ENCODE measurements around the gene A1BG. TPM values are rescaled to one million over a fixed set of nuclear protein-coding genes. Genes with fewer than 3 reads are reported as not detected.

Gene A1BG
- total and polyA plus RNA-seq, 2 of the 13 experiments (the other 11 are each of a cell fraction or from before 2014, with no cell fraction given) = 14.7 to 41.4 TPM

DNA sequence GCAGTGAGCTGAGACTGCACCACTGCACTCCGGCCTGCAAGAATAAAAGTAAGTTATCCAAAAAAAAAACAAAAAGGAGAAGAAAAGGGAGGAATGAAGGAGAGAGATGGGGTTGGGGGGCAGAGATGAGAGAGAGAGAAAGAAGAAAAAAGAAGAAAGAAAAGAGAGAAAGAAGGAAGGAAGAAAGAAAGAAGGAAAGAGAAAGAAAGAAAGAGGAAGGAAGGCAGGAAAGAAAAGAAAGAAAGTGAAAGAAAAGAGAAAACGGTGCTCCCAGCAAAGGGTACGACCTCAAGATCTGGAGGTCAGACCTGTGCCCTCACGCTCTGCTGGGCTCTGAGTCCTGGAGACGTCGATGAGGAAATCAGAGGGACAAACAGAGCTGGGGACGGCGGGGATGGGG, 3.7 kb downstream of the A1BG start:
- in situ Hi-C loops (cut with HindIII; ENCODE audit: extremely low pct_ligation_motif_present, low pct_unique_long_range_greater_than_20kb) = no loop called here
- POLR2A ChIA-PET = interaction anchor here (1.5 kb wide), 1 partner anchor 13 kb away, joined by 5 read pairs; the partner anchor contains the start of gene ZNF497
- Histone ChIP-seq H3K36me3 (replicated peaks in 1 of 2; ENCODE audit: control insufficient read depth in 1 of 2, insufficient read depth in 2 of 2, low read length in 2 of 2) (no peaks in the 10 kb centered on the region), H3K27ac (ENCODE audit: extremely low read length, insufficient read depth, low read length) (no peak overlapping the region), H3K9me3 (ENCODE audit: low read length) (no peaks in the 10 kb centered on the region), H3K4me1 (ENCODE audit: insufficient read depth, low read length) (peaks cover 43% of the 10 kb centered on the region), H3K4me2 (ENCODE audit: low read depth, low read length) (no peak overlapping the region), H3K27me3 (ENCODE audit: control insufficient read depth in 1 of 2, insufficient read depth in 2 of 2, low read length in 2 of 2) (no peaks in the 10 kb centered on the region), H3K79me2 (ENCODE audit: insufficient read depth, low read length) (no peaks in the 10 kb centered on the region), H2AFZ (ENCODE audit: low read length) (no peak overlapping the region), H3K4me3 (replicated peaks in 1 of 3; ENCODE audit: insufficient read depth in 1 of 3, low read depth in 2 of 3, low read length in 3 of 3) (no peak overlapping the region), H4K20me1 (ENCODE audit: insufficient read depth, low read length) (no peaks in the 10 kb centered on the region), H3K9ac (ENCODE audit: insufficient read depth, low read depth, low read length) (no peak overlapping the region)
- WGBS (ENCODE audit: low lambda C conversion rate) = 79% methylated on average over 8 of the region's 8 CpGs
- FAIRE-seq = no peak
- DNase-seq (ENCODE audit: low spot score) = no peak
- CTCF ChIA-PET (ENCODE audit: low intra/inter-chr PET ratio, low total read pairs) = no interaction called here
- no peak for TF ChIP-seq NAIF1 (CRISPR knock-in tag; IDR thresholded peaks at IDR 0.05; ENCODE audit: borderline replicate concordance)
- TF ChIP-seq ZNF350 (CRISPR knock-in tag; IDR thresholded peaks at IDR 0.05; ENCODE audit: borderline replicate concordance, low read depth) = no peak
- no peak for TF ChIP-seq CREB1 (IDR thresholded peaks at IDR 0.05)
- no peak for TF ChIP-seq CREB1 (CRISPR knock-in tag; IDR thresholded peaks at IDR 0.05)
- no peak for TF ChIP-seq ZMYM4 (CRISPR knock-in tag; IDR thresholded peaks at IDR 0.05)
- no peak for TF ChIP-seq RFX5 (IDR thresholded peaks at IDR 0.05; ENCODE audit: low read depth, low read length)
- TF ChIP-seq, protein P1, sequence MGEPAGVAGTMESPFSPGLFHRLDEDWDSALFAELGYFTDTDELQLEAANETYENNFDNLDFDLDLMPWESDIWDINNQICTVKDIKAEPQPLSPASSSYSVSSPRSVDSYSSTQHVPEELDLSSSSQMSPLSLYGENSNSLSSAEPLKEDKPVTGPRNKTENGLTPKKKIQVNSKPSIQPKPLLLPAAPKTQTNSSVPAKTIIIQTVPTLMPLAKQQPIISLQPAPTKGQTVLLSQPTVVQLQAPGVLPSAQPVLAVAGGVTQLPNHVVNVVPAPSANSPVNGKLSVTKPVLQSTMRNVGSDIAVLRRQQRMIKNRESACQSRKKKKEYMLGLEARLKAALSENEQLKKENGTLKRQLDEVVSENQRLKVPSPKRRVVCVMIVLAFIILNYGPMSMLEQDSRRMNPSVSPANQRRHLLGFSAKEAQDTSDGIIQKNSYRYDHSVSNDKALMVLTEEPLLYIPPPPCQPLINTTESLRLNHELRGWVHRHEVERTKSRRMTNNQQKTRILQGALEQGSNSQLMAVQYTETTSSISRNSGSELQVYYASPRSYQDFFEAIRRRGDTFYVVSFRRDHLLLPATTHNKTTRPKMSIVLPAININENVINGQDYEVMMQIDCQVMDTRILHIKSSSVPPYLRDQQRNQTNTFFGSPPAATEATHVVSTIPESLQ (CRISPR knock-in tag; conservative IDR thresholded peaks at IDR 0.05) = no peak
- no peak for TF ChIP-seq CHD4 (IDR thresholded peaks at IDR 0.05; ENCODE audit: borderline replicate concordance, low read length)
- TF ChIP-seq ZNF451 (CRISPR knock-in tag; IDR thresholded peaks at IDR 0.05) = no peak
- TF ChIP-seq ZNF598 (CRISPR knock-in tag; IDR thresholded peaks at IDR 0.05; ENCODE audit: borderline replicate concordance) = no peak
- no peak for TF ChIP-seq PRMT3 (CRISPR knock-in tag; IDR thresholded peaks at IDR 0.05; ENCODE audit: borderline replicate concordance, low read depth)
- TF ChIP-seq, protein P2, sequence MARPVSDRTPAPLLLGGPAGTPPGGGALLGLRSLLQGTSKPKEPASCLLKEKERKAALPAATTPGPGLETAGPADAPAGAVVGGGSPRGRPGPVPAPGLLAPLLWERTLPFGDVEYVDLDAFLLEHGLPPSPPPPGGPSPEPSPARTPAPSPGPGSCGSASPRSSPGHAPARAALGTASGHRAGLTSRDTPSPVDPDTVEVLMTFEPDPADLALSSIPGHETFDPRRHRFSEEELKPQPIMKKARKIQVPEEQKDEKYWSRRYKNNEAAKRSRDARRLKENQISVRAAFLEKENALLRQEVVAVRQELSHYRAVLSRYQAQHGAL (CRISPR knock-in tag; IDR thresholded peaks at IDR 0.05; ENCODE audit: not compliant biosample characterization) = no peak
- TF ChIP-seq, protein P3, sequence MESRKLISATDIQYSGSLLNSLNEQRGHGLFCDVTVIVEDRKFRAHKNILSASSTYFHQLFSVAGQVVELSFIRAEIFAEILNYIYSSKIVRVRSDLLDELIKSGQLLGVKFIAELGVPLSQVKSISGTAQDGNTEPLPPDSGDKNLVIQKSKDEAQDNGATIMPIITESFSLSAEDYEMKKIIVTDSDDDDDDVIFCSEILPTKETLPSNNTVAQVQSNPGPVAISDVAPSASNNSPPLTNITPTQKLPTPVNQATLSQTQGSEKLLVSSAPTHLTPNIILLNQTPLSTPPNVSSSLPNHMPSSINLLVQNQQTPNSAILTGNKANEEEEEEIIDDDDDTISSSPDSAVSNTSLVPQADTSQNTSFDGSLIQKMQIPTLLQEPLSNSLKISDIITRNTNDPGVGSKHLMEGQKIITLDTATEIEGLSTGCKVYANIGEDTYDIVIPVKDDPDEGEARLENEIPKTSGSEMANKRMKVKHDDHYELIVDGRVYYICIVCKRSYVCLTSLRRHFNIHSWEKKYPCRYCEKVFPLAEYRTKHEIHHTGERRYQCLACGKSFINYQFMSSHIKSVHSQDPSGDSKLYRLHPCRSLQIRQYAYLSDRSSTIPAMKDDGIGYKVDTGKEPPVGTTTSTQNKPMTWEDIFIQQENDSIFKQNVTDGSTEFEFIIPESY (CRISPR knock-in tag; IDR thresholded peaks at IDR 0.05) = no peak
- no TSS peak for BruUV-seq (replicated peaks)
- ATAC-seq = no peak
- intact Hi-C loops (cut with micrococcal nuclease; ENCODE audit: unreplicated experiment) = no loop called here
